ENCODE results near the gene KDM4C. TPM values are rescaled to one million over a fixed set of nuclear protein-coding genes. Genes with fewer than 3 reads are reported as not detected.

Gene KDM4C
- polyA plus RNA-seq, 1 donor (not counting 4 experiments of a cell fraction or from before 2014, with no cell fraction given): 17.2 TPM

- no peak for TF ChIP-seq CTCF (optimal IDR thresholded peaks at IDR 0.05 in 1 of 3, IDR thresholded peaks at IDR 0.05 in 1 of 3, conservative IDR thresholded peaks at IDR 0.05 in 1 of 3; ENCODE audit: extremely low read depth in 1 of 3, insufficient read depth in 2 of 3, low read length in 3 of 3)
- no peak for TF ChIP-seq EZH2 (IDR thresholded peaks at IDR 0.05; ENCODE audit: low read length)
- Histone ChIP-seq H3K4me3 (ENCODE audit: control insufficient read depth in 2 of 3, extremely low read depth in 1 of 3, insufficient read depth in 2 of 3, low read depth in 1 of 3, low read length in 3 of 3) (no peak overlapping the region), H3K9ac (ENCODE audit: control insufficient read depth, extremely low read depth, insufficient read depth, low read length) (no peak overlapping the region), H3K9me1 (ENCODE audit: control insufficient read depth, extremely low read depth, insufficient read depth, low read length) (no peaks in the 10 kb centered on the region), H4K20me1 (ENCODE audit: control insufficient read depth, extremely low read depth, insufficient read depth, low read length) (no peaks in the 10 kb centered on the region), H3K4me2 (ENCODE audit: control insufficient read depth, extremely low read depth, insufficient read depth, low read depth, low read length) (no peak overlapping the region), H3K9me3 (ENCODE audit: control insufficient read depth, low read depth, low read length) (no peaks in the 10 kb centered on the region), H3K4me1 (ENCODE audit: control insufficient read depth, extremely low read depth, insufficient read depth, low read length) (peaks cover 4% of the 10 kb centered on the region), H3K36me3 (ENCODE audit: control insufficient read depth in 2 of 2, extremely low read depth in 1 of 2, insufficient read depth in 2 of 2, low read length in 2 of 2) (no peaks in the 10 kb centered on the region), H3K27me3 (ENCODE audit: control insufficient read depth, extremely low read depth, insufficient read depth, low read length) (no peaks in the 10 kb centered on the region), H3K79me2 (ENCODE audit: control insufficient read depth, insufficient read depth, low read length) (peaks cover 65% of the 10 kb centered on the region), H2AFZ (ENCODE audit: control insufficient read depth, low read length) (no peak overlapping the region), H3K27ac (ENCODE audit: control insufficient read depth, insufficient read depth, low read length) (no peak overlapping the region)
- no peak for DNase-seq (ENCODE audit: low read depth, low spot score)
- no peak for FAIRE-seq
- dilution Hi-C loops (cut with MboI; ENCODE audit: extremely low pct_ligation_motif_present, low sequenced_read_pairs): no loop called here
These were observed 24.6 kb downstream of the KDM4C start for GRCh38 chr9:6782345-6782744.

- H3K36me3 ChIP-seq (ENCODE audit: control insufficient read depth in 2 of 2, extremely low read depth in 1 of 2, insufficient read depth in 2 of 2, low read length in 2 of 2): no peaks in the 10 kb centered on the region
- H3K4me1 ChIP-seq (ENCODE audit: control insufficient read depth, extremely low read depth, insufficient read depth, low read length): peaks cover 11% of the 10 kb centered on the region
- H3K27ac ChIP-seq (ENCODE audit: control insufficient read depth, insufficient read depth, low read length): no peak overlapping the region
- H2AFZ ChIP-seq (ENCODE audit: control insufficient read depth, low read length): no peak overlapping the region
- H3K9ac ChIP-seq (ENCODE audit: control insufficient read depth, extremely low read depth, insufficient read depth, low read length): no peak overlapping the region
- no peaks in the 10 kb centered on the region for H4K20me1 ChIP-seq (ENCODE audit: control insufficient read depth, extremely low read depth, insufficient read depth, low read length)
- no peaks in the 10 kb centered on the region for H3K9me3 ChIP-seq (ENCODE audit: control insufficient read depth, low read depth, low read length)
- dilution Hi-C loops (cut with MboI; ENCODE audit: extremely low pct_ligation_motif_present, low sequenced_read_pairs): no loop called here
- no peak for TF ChIP-seq CTCF (optimal IDR thresholded peaks at IDR 0.05 in 1 of 3, IDR thresholded peaks at IDR 0.05 in 1 of 3, conservative IDR thresholded peaks at IDR 0.05 in 1 of 3; ENCODE audit: extremely low read depth in 1 of 3, insufficient read depth in 2 of 3, low read length in 3 of 3)
- TF ChIP-seq EZH2 (IDR thresholded peaks at IDR 0.05; ENCODE audit: low read length): no peak
- no peak for FAIRE-seq
- H3K27me3 ChIP-seq (ENCODE audit: control insufficient read depth, extremely low read depth, insufficient read depth, low read length): no peaks in the 10 kb centered on the region
- no peak overlapping the region for H3K4me3 ChIP-seq (ENCODE audit: control insufficient read depth in 2 of 3, extremely low read depth in 1 of 3, insufficient read depth in 2 of 3, low read depth in 1 of 3, low read length in 3 of 3)
- peaks cover 65% of the 10 kb centered on the region for H3K79me2 ChIP-seq (ENCODE audit: control insufficient read depth, insufficient read depth, low read length)
- DNase-seq (ENCODE audit: low read depth, low spot score): no peak
- no peaks in the 10 kb centered on the region for H3K9me1 ChIP-seq (ENCODE audit: control insufficient read depth, extremely low read depth, insufficient read depth, low read length)
- no peak overlapping the region for H3K4me2 ChIP-seq (ENCODE audit: control insufficient read depth, extremely low read depth, insufficient read depth, low read depth, low read length)
These were observed 25.2 kb downstream of the KDM4C start for GRCh38 chr9:6782981-6783380.
